ENCODE data around the gene ERBB2. TPM values are rescaled to one million over a fixed set of nuclear protein-coding genes. Genes with fewer than 3 reads are reported as not detected.
A peak's percentile ranks its signal among the peaks of the same experiment; 100 is the strongest.

ERBB2 gene
- total and polyA plus RNA-seq, 2 of the 13 experiments (the other 11 are each of a cell fraction or from before 2014, with no cell fraction given), result 57.7 to 64.1 TPM

DNA sequence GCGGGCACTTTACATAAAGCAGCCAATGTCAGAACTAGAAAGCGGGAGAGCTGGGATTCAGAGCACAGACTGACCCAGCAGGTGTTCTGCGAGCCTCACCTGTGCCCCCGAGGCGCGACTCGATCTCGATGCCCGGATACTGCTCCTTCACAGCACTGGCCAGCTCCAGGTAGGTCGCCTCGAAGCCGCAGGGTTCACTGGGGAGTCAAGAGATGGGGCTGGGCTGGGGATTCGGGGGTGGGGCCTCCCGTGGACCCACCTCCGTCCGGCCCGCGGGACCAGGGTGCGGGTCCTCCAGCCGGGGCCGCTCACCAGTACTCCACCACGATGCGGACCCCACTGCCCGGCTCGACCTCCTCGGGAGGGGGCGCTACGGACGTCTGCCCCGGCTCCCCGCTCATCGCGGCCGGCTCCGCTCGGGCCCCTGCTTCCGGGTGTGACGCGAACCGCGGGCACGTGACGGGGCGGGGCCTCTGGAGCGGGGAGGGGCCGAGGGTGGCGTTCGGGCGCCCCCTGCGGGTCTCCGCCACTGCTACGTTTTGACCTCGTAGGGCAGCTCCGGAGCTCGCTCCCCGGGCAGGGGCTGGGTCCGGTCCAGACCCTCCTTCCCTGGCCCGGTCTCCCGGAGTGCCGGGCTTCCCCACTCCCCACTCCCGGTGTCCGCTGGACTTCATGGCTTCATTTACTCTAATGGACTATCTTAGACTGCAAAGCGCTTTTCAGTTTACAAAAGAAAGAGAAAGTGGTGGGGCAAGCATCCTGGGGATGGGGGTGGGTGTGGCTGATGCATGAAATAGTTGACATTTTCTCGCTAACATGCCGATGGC is 30.4 kb downstream of the ERBB2 start, which contains the start of gene MIEN1 (continued):
- TF ChIP-seq, protein P1, sequence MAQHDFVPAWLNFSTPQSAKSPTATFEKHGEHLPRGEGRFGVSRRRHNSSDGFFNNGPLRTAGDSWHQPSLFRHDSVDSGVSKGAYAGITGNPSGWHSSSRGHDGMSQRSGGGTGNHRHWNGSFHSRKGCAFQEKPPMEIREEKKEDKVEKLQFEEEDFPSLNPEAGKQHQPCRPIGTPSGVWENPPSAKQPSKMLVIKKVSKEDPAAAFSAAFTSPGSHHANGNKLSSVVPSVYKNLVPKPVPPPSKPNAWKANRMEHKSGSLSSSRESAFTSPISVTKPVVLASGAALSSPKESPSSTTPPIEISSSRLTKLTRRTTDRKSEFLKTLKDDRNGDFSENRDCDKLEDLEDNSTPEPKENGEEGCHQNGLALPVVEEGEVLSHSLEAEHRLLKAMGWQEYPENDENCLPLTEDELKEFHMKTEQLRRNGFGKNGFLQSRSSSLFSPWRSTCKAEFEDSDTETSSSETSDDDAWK (CRISPR knock-in tag; IDR thresholded peaks at IDR 0.05), result no peak
- no peak for TF ChIP-seq ZNF251 (CRISPR knock-in tag; IDR thresholded peaks at IDR 0.05)
- peak; percentile 99 for TF ChIP-seq ARHGAP35 (CRISPR knock-in tag; IDR thresholded peaks at IDR 0.05; ENCODE audit: borderline replicate concordance)
- TF ChIP-seq ZNF780A (CRISPR knock-in tag; IDR thresholded peaks at IDR 0.05), result no peak
- peak; percentile 63; the same call in 1 of the 2 replicates for TF ChIP-seq KLF6 (CRISPR knock-in tag; IDR thresholded peaks at IDR 0.05)
- peak; percentile 76; the same call in 1 of the 2 replicates for TF ChIP-seq ZNF710 (CRISPR knock-in tag; IDR thresholded peaks at IDR 0.05; ENCODE audit: borderline replicate concordance)
- TF ChIP-seq PAX8 (CRISPR knock-in tag; IDR thresholded peaks at IDR 0.05; ENCODE audit: borderline replicate concordance), result 0 out of 2 replicates have a peak, but pooled peaks have one; percentile 37
- TF ChIP-seq CREM (IDR thresholded peaks at IDR 0.05), result peak; percentile 23; the same call in 1 of the 2 replicates
- 0 out of 2 replicates have a peak, but pooled peaks have one; percentile 54 for TF ChIP-seq CREM (CRISPR knock-in tag; IDR thresholded peaks at IDR 0.05)
- TF ChIP-seq ZNF496 (CRISPR knock-in tag; IDR thresholded peaks at IDR 0.05; ENCODE audit: insufficient replicate concordance), result no peak
- TF ChIP-seq ELF3 (CRISPR knock-in tag; IDR thresholded peaks at IDR 0.05), result peak; percentile 99
- TF ChIP-seq, protein P2, sequence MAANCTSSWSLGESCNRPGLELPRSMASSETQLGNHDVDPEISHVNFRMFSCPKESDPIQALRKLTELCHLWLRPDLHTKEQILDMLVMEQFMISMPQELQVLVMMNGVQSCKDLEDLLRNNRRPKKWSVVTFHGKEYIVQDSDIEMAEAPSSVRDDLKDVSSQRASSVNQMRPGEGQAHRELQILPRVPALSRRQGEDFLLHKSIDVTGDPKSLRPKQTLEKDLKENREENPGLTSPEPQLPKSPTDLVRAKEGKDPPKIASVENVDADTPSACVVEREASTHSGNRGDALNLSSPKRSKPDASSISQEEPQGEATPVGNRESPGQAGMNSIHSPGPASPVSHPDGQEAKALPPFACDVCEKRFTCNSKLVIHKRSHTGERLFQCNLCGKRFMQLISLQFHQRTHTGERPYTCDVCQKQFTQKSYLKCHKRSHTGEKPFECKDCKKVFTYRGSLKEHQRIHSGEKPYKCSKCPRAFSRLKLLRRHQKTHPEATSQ (CRISPR knock-in tag; IDR thresholded peaks at IDR 0.05; ENCODE audit: borderline replicate concordance), result peak; percentile 87
- 0 out of 2 replicates have a peak, but pooled peaks have one; percentile 64 for TF ChIP-seq ZNF569 (CRISPR knock-in tag; IDR thresholded peaks at IDR 0.05; ENCODE audit: borderline replicate concordance)
- TF ChIP-seq ZNF670 (CRISPR knock-in tag; IDR thresholded peaks at IDR 0.05; ENCODE audit: borderline replicate concordance), result peak; percentile 85
- TF ChIP-seq ZNF224 (CRISPR knock-in tag; IDR thresholded peaks at IDR 0.05), result peak; percentile 87; the same call in 1 of the 2 replicates
- TF ChIP-seq ZFY (CRISPR knock-in tag; IDR thresholded peaks at IDR 0.05), result peak; percentile 80
- 0 out of 2 replicates have a peak, but pooled peaks have one; percentile 54 for TF ChIP-seq RFXANK (CRISPR knock-in tag; IDR thresholded peaks at IDR 0.05)
- no peak for TF ChIP-seq PRDM15 (CRISPR knock-in tag; IDR thresholded peaks at IDR 0.05)
- TF ChIP-seq NFE2L1 (CRISPR knock-in tag; IDR thresholded peaks at IDR 0.05; ENCODE audit: borderline replicate concordance), result no peak
- TF ChIP-seq ZFP41 (CRISPR knock-in tag; IDR thresholded peaks at IDR 0.05; ENCODE audit: borderline replicate concordance), result no peak
